Neural cell (in vitro differentiated cells): ENCODE data around the gene RDH14.

Experiments used
- EP300 ChIP-seq: fragments of 450-650 bp; conservative IDR thresholded peaks from 2 replicates; pipeline ENCODE4 v1.6.1; 2014; ENCODE audit warnings: antibody characterized with exemption, mild to moderate bottlenecking, moderate library complexity; ENCODE audit not compliant: poor library complexity, severe bottlenecking
- EZH2 ChIP-seq: fragments of 200-600, 300-800 bp; shearing (Covaris generic), sonication (generic); IDR thresholded peaks from 2 replicates; pipeline ENCODE4 v1.6.1; 2014; ENCODE audit warnings: antibody characterized with exemption, low read length, borderline replicate concordance, mild to moderate bottlenecking; ENCODE audit not compliant: insufficient read depth, poor library complexity, severe bottlenecking
- RAD21 ChIP-seq: fragments of 450-650 bp; conservative IDR thresholded peaks from 2 replicates; pipeline ENCODE4 v1.6.1; 2014; ENCODE audit warnings: antibody characterized with exemption, mild to moderate bottlenecking, moderate library complexity
- TF ChIP-seq, protein P1 (sequence below): fragments of 450-650 bp; IDR thresholded peaks from 2 replicates; pipeline ENCODE4 v1.5.1; 2014; ENCODE audit warnings: antibody characterized with exemption, mild to moderate bottlenecking, moderate library complexity; ENCODE audit not compliant: poor library complexity, severe bottlenecking
- TF ChIP-seq, protein P2 (sequence below): IDR thresholded peaks from 2 replicates; pipeline ENCODE4 v1.6.1; 2012; ENCODE audit warnings: borderline replicate concordance

DNA sequence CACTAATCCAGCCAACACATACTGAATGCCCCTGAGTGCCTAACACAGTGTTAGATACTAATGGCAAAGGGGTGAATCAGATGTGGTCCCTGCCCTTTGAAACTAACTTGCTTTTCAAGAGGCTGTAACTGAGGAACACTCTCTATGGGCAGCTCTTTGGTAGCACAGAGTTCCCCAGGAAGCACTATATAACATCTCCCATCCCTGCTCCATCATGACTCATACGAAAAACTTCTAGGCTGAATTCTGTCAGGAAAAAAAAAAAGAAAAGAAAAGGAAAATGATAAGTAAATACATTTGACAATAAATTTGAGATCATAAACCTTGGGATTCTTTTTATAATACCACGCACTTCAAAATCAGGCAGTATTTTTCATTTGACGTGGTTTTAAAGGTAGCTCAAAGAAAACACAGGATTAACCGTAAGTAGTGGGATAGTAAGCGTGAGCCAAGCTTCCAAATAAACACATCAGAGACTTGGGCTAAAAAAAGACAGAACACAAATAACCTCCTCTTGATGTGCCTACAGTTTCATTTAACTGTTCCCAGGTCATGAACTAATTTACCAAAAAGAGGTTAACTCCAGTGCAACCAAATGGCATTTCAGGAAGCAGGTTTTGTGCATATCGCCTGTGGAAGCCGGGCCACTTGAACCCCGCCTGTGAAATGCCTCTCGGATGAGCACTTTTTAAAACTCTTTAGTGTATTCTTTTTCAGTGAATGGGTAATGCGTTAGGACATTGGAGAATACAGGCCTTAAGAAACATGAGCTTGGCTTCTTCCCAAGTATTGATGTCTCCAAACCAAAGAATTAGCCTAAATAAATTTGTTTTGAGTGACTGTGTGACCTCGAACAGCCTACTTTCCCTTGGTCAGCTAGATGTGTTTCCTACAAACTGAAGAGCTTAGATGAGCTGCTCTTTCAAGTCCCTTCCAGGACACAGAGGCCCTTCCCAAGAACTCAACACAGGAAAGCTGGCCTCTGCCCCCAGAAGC, 42.0 kb downstream of the RDH14 start:
- TF ChIP-seq, protein P1, sequence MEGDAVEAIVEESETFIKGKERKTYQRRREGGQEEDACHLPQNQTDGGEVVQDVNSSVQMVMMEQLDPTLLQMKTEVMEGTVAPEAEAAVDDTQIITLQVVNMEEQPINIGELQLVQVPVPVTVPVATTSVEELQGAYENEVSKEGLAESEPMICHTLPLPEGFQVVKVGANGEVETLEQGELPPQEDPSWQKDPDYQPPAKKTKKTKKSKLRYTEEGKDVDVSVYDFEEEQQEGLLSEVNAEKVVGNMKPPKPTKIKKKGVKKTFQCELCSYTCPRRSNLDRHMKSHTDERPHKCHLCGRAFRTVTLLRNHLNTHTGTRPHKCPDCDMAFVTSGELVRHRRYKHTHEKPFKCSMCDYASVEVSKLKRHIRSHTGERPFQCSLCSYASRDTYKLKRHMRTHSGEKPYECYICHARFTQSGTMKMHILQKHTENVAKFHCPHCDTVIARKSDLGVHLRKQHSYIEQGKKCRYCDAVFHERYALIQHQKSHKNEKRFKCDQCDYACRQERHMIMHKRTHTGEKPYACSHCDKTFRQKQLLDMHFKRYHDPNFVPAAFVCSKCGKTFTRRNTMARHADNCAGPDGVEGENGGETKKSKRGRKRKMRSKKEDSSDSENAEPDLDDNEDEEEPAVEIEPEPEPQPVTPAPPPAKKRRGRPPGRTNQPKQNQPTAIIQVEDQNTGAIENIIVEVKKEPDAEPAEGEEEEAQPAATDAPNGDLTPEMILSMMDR = no peak
- TF ChIP-seq EZH2 = no peak
- TF ChIP-seq, protein P2, sequence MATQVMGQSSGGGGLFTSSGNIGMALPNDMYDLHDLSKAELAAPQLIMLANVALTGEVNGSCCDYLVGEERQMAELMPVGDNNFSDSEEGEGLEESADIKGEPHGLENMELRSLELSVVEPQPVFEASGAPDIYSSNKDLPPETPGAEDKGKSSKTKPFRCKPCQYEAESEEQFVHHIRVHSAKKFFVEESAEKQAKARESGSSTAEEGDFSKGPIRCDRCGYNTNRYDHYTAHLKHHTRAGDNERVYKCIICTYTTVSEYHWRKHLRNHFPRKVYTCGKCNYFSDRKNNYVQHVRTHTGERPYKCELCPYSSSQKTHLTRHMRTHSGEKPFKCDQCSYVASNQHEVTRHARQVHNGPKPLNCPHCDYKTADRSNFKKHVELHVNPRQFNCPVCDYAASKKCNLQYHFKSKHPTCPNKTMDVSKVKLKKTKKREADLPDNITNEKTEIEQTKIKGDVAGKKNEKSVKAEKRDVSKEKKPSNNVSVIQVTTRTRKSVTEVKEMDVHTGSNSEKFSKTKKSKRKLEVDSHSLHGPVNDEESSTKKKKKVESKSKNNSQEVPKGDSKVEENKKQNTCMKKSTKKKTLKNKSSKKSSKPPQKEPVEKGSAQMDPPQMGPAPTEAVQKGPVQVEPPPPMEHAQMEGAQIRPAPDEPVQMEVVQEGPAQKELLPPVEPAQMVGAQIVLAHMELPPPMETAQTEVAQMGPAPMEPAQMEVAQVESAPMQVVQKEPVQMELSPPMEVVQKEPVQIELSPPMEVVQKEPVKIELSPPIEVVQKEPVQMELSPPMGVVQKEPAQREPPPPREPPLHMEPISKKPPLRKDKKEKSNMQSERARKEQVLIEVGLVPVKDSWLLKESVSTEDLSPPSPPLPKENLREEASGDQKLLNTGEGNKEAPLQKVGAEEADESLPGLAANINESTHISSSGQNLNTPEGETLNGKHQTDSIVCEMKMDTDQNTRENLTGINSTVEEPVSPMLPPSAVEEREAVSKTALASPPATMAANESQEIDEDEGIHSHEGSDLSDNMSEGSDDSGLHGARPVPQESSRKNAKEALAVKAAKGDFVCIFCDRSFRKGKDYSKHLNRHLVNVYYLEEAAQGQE = no peak
- TF ChIP-seq EP300 = no peak
- TF ChIP-seq RAD21 = no peak
